Measurements from ENCODE around the gene SOX18.

GRCh38 chr20:64095455-64095854 is 46.0 kb upstream of the SOX18 start:
- TF ChIP-seq CTCF (conservative IDR thresholded peaks at IDR 0.05; ENCODE audit: low read length), result no peak
- TF ChIP-seq EZH2phosphoT487 (IDR thresholded peaks at IDR 0.05; ENCODE audit: borderline replicate concordance), result no peak
